GM18498 (cell line): ENCODE measurements around the gene CPTP.

Experiments
- ATAC-seq: cut with Tn5 transposase; IDR thresholded peaks from one replicate; pipeline ENCODE4 v1.9.1; 2021; ENCODE audit warnings: mild to moderate bottlenecking, moderate library complexity; ENCODE audit not compliant: unreplicated experiment

Gene CPTP

DNA sequence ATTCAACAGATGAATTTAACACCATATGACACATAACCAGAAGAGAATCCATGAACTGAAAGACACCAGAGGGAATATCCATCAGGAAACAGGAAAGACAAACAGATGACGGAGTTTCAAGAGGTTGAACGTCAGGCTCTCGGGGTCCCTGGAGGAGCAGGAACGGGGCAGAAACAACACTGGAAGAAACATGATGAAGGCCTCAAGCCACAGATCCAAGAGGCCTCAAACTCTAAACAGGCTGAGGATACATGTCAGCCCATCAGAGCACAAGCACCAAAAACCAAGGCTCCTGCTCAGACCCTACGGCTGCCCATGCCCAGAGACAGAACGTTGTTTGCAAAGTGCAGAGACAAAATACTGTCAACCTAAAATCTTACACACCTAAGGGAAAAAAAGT, 7.2 kb upstream of the CPTP start:
- no peak for ATAC-seq

- ATAC-seq = no peak
Observed at GRCh38 chr1:1318131-1318652, 6.4 kb upstream of the CPTP start.

DNA sequence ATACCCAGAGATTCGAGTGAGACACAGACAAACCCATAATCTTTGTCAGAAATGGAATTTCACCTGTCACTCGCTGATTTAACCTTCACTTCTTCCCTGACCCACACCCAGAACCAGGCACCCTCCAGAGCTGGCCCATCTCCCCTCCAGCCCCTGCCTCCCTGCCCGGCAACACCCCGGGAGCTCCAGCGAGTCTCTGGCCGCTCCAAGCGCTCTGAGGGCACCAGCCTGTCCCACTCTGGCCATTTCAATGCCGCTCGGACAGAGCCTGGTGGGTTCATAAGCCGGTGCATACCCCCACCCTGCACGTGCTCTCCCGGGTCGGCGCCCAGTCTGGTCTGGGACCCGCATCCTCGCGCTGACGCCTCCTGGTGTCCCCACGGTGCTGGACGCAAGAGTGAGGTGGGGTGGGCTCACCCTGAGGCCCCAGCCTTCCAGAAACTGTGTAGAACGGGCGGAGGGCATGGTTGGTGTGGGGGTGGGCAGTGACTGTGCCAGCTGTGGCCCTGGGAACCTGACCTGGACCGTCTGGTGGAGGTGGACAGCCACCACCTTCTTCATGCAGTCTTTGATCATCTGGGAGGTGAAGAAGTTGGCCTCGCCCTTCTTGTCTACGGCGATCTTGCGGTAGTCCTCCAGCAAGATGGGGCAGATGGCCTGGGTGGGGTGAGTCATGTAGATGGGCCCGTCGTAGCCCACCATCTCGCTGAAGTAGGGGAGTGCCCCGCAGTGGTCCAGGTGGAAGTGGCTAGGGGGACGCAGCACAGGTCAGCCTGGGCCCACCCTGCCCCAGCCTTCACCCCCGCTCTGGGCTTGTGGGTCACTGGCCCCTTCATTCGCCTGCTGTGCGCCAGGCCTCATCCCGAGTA, 5.6 kb upstream of the CPTP start:
- ATAC-seq = no peak

- no peak for ATAC-seq
Observed at GRCh38 chr1:1319646-1319941, 5.0 kb upstream of the CPTP start.

- no peak for ATAC-seq
Observed at GRCh38 chr1:1320666-1321448, 3.7 kb upstream of the CPTP start.

DNA sequence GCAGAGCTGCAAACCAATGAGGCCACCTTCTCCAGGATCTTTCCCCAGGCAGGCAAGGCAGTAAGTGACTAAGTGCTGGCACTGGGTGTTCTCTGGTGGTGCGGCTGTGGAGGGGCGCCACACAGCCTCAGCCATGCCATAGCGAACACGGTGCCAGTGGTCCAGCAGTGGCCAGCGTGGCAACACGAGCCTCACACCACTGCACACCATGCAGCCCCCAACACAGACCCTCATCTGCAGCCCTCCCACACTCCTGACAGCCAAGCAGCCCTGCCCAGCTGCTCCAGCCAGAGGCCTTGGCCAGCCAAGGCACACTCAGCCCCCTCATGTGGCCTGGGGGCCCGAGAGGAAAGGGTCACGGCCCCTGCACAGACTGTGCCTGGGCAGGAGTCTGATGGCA, 3.1 kb upstream of the CPTP start:
- no peak for ATAC-seq

- ATAC-seq = no peak
Observed at GRCh38 chr1:1322418-1322817, 2.2 kb upstream of the CPTP start.

- no peak for ATAC-seq
Observed at GRCh38 chr1:1322952-1323351, 1.6 kb upstream of the CPTP start.

GRCh38 chr1:1324084-1324523, 498 bp upstream of the CPTP start:
- peak; percentile 32 for ATAC-seq

DNA sequence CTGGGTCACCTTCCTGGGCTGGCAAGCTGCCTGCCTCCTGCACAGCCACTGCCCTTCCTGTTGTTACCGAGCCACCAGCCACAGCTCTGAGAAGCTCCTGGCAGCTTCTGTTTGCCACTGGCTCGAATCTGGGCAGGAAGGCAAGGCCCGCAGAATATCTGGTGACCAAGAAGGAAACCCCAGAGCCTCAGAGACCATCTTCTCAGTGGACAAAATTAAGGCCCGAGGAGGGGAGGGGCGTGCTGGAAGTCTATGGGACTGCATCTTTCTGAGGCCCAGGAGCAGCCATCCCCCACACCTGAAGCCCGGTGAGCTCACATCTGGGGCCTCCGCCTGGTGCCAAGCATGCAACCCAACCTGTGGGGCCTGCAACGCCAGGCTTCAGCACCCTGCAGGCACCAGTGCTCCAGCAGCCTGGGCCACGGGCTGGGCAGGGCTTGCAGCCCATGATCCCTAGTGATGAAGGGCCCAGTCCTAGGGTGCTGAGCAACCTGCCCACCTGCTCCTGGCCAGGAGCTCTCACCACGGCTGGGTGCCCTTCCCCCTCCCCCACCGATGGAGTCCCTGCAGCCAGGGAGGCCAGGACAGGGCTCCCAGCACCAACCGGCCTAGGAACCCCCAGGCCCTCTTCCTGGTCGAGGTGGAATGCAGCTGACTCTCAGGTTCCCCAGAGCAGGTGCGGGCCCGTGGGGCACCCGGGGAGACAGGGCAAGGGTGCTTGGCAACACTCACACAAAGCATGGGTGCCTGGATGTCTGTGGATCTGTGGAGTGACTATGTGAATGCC, 879 bp downstream of the CPTP start:
- no peak for ATAC-seq

- ATAC-seq = no peak
Observed at GRCh38 chr1:1326075-1326605, 1.5 kb downstream of the CPTP start.

DNA sequence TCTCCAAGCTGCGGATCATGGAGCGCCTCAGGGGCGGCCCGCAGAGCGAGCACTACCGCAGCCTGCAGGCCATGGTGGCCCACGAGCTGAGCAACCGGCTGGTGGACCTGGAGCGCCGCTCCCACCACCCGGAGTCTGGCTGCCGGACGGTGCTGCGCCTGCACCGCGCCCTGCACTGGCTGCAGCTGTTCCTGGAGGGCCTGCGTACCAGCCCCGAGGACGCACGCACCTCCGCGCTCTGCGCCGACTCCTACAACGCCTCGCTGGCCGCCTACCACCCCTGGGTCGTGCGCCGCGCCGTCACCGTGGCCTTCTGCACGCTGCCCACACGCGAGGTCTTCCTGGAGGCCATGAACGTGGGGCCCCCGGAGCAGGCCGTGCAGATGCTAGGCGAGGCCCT, 2.7 kb downstream of the CPTP start:
- ATAC-seq = no peak

DNA sequence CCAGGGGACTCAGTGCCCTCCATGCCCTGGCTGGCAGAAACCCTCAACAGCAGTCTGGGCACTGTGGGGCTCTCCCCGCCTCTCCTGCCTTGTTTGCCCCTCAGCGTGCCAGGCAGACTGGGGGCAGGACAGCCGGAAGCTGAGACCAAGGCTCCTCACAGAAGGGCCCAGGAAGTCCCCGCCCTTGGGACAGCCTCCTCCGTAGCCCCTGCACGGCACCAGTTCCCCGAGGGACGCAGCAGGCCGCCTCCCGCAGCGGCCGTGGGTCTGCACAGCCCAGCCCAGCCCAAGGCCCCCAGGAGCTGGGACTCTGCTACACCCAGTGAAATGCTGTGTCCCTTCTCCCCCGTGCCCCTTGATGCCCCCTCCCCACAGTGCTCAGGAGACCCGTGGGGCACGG, 3.7 kb downstream of the CPTP start:
- no peak for ATAC-seq

DNA sequence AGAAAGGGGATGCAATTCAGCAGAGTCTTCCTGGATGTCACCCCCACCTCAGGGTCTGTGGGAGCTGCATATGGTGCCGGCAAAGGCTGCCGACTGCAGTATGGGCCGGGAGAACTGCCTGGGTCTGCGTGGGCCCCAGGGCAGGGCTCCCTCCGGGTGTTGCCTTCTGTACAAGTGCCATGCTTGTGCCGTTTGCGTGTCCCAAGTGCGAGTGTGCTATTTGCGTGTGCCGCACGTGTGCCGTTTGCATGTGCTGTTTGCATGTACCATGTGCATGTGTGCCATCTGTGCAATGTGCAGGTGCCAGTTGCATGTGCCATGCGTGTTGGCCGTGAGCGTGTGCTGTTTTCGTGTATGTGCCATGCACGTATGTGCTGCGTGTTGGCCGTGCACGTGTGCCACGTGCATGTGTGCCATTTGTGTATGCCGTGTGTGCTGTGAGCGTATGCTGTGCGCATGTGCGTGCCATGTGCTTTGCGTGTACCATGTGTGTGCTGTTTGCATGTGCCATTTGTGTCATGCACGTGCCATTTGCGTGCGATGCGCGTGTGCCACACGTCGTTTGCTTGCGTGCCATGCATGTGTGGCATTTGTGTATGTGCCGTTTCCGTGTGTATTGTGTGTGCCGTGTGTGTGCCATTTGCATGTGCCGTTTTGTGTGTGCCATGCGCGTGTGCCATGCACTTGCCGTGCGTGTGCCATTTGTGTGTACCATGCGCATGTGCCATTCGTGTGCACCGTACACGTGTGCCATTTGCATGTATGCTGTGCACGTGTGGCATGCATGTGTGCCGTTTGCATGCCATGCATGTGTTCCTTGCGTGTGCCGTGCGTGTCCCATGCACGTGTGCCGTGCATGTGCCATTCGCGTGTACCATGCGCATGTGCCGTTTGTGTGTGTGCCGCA, 5.0 kb downstream of the CPTP start:
- ATAC-seq = no peak

DNA sequence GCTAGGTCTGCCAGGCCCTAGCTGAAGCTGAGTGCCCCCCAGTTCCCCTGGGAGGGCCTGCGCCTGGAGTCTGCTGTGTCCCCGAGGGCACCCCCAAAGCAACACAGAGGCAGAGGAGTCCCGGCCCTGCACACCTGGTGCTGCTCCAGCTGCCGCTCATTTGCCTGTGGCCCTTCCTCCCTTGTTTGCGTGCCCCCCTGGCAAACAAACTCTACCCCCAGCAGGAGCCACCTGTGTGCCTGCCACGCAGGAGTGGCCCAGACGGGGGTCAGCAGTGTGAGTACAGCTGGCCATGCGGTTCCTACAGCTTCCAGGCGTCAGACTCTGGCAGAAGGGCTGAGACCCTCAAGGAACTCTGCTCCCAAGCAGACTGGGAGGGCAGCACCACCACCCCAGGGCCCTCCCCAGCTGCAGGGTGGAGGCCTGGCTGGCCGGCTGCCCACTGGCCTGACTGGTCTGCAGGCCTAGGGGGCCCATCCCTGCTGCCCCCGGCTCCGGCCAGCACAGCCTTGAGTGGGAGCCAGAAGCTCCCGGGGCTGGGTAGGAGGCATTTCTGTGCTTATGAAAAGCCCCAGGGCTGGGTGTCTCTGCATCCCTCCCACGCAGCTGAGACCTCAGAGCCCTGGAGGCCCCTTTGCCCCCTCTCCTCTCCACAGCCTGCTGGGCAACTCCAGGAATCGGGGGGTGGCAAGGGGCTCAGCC, 5.9 kb downstream of the CPTP start:
- no peak for ATAC-seq

GRCh38 chr1:1331068-1331965, 6.7 kb downstream of the CPTP start, which contains the start of gene TAS1R3:
Gene TAS1R3, plus strand, starts transcription at chr1:1331280. Its CDS starts 66 bp downstream, at chr1:1331346.
- ATAC-seq = no peak

DNA sequence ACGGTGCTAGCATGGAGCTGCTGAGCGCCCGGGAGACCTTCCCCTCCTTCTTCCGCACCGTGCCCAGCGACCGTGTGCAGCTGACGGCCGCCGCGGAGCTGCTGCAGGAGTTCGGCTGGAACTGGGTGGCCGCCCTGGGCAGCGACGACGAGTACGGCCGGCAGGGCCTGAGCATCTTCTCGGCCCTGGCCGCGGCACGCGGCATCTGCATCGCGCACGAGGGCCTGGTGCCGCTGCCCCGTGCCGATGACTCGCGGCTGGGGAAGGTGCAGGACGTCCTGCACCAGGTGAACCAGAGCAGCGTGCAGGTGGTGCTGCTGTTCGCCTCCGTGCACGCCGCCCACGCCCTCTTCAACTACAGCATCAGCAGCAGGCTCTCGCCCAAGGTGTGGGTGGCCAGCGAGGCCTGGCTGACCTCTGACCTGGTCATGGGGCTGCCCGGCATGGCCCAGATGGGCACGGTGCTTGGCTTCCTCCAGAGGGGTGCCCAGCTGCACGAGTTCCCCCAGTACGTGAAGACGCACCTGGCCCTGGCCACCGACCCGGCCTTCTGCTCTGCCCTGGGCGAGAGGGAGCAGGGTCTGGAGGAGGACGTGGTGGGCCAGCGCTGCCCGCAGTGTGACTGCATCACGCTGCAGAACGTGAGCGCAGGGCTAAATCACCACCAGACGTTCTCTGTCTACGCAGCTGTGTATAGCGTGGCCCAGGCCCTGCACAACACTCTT, 7.6 kb downstream of the CPTP start:
- ATAC-seq = no peak
